Skeletal muscle tissue (tissue), 4 donors: ENCODE data around the gene CIZ1. TPM values are rescaled to one million over a fixed set of nuclear protein-coding genes. Genes with fewer than 3 reads are reported as not detected.

Experiments used
- H3K27ac ChIP-seq: one replicate; pipeline ENCODE4 v1.7.0; 2013; ENCODE audit warnings: mild to moderate bottlenecking, low read depth, low read length, inconsistent platforms
- H3K27me3 ChIP-seq, 3 donors: one replicate each; pipeline ENCODE4 v1.7.0; 2013; ENCODE audit warnings: low read length in 3 of 3; ENCODE audit not compliant: control insufficient read depth in 3 of 3, insufficient read depth in 3 of 3
- H3K36me3 ChIP-seq, 3 donors: one replicate each; pipeline ENCODE4 v1.7.0; 2013; ENCODE audit warnings: low read length in 3 of 3; ENCODE audit not compliant: control insufficient read depth in 3 of 3, insufficient read depth in 3 of 3
- H3K4me1 ChIP-seq, 3 donors: one replicate each; pipeline ENCODE4 v1.7.0; 2013; ENCODE audit warnings: low read length in 3 of 3, mild to moderate bottlenecking in 3 of 3; ENCODE audit not compliant: control insufficient read depth in 3 of 3, insufficient read depth in 3 of 3
- H3K4me3 ChIP-seq, 3 donors: one replicate each; pipeline ENCODE4 v1.7.0; 2013; ENCODE audit warnings: low read length in 3 of 3
- H3K9ac ChIP-seq, 3 donors: one replicate each; pipeline ENCODE4 v1.7.0; 2013; ENCODE audit warnings: low read length in 3 of 3, mild to moderate bottlenecking in 3 of 3, moderate library complexity in 2 of 3, low read depth in 1 of 3
- H3K9me3 ChIP-seq, 3 donors: one replicate each; pipeline ENCODE4 v1.7.0; 2013; ENCODE audit warnings: low read length in 3 of 3; ENCODE audit not compliant: control insufficient read depth in 3 of 3
- total RNA-seq: library from RNA; depleted of rRNA; stranded (reverse); fragments of >200 nt; gene quantifications from one replicate; pipeline ENCODE4 v1.2.3, GENCODE V29; 2014
- donor health status: Osteomylitis.

The CIZ1 gene
- total RNA-seq, 1 donor from 2014 or later, result 12.0 TPM

DNA sequence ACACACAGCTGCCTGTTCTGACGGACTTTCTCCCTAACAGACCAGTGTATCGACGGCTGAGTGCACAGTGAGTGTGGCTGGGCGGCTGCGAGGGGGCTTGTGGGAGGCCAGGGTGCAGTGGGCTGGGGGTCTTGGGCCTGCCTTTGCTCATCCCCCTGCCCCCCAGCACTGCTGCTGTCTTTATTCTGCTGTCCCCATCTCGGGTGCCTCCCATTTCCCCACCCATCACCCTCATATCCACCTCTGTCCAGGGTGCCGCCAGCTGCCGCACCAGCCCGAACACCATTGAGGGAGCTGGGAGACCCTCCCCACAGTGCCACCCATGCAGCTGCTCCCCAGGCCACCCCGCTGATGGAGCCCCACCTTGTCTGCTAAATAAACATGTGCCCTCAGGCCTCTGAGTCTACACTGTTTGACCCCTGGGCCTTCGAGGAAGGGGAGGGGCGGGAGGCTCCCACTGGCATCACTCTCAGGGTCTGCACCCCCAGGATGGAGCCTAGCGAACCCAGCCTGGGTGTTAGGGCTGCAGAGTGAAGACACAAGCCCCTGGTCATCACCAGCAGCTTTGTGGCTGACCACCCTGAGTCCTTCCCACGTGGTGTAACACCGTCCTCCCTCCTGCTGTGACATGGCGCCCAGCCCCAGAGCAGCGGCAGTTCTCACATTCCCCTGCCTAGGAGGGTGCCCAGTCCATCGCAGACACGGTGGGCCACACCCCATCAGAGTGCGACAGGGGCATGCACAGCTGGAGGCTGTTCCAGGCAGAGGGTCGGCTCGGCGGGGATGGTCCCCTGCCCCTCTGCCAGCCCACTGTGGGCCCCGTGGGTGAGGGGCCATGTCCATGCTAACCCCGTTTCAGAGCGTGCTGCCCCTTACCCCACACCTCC lies 38.1 kb downstream of the CIZ1 start:
- H3K27me3 ChIP-seq, result no peaks in the 10 kb centered on the region
- no peak overlapping the region for H3K4me3 ChIP-seq
- no peak overlapping the region for H3K27ac ChIP-seq
- H3K36me3 ChIP-seq, result no peaks in the 10 kb centered on the region
- no peak overlapping the region for H3K9ac ChIP-seq
- H3K4me1 ChIP-seq, result peaks cover 11 to 12% (median 12%) of the 10 kb centered on the region in 3 donors
- H3K9me3 ChIP-seq, result no peaks in the 10 kb centered on the region

DNA sequence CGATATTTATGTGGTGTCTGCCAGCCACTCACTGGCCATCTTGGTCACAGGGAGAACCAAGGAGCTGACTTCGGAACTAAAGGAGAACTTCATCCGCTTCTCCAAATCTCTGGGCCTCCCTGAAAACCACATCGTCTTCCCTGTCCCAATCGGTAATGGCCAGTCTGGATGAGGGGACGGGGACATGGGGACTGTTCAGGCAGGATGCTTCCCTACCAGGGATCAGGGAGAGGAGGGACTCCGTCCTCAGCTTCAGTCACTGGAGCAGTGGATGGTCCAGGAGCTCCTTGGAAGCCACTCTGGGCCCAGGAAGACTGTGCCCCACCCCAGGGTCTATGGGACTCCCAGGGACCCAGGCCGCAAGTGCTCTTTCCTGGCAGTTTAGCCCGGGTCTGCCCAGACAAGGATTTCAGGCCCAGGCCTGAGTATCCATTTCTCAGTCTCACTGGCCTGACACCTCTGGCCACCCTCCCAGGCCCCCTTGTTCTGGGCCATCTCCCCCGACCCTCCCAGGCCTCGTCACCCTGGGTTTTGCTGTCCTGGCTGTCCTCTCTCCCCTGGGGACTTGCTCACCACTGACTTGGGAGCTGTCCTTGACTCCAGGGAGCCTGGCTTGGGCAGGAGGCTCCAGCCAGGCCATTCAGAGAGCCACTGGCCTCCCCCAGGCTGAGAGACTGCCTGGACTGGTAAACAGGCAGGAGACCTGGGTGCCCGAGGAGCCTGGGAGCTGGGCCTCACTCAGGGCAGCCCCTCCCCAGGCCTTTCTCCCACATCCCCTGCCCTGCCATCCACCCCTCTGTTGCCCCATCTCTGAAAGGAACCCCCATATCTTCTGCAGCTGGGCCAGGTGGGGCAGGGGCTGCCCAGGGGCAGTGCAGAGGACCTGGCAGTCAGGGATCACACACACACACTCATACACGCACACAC lies 39.0 kb downstream of the CIZ1 start:
- H3K36me3 ChIP-seq, result no peaks in the 10 kb centered on the region
- no peak overlapping the region for H3K4me3 ChIP-seq
- H3K9ac ChIP-seq, result no peak overlapping the region
- H3K27me3 ChIP-seq, result no peaks in the 10 kb centered on the region
- no peak overlapping the region for H3K27ac ChIP-seq
- H3K9me3 ChIP-seq, result no peaks in the 10 kb centered on the region
- H3K4me1 ChIP-seq, result peaks cover 11 to 12% (median 12%) of the 10 kb centered on the region in 3 donors

DNA sequence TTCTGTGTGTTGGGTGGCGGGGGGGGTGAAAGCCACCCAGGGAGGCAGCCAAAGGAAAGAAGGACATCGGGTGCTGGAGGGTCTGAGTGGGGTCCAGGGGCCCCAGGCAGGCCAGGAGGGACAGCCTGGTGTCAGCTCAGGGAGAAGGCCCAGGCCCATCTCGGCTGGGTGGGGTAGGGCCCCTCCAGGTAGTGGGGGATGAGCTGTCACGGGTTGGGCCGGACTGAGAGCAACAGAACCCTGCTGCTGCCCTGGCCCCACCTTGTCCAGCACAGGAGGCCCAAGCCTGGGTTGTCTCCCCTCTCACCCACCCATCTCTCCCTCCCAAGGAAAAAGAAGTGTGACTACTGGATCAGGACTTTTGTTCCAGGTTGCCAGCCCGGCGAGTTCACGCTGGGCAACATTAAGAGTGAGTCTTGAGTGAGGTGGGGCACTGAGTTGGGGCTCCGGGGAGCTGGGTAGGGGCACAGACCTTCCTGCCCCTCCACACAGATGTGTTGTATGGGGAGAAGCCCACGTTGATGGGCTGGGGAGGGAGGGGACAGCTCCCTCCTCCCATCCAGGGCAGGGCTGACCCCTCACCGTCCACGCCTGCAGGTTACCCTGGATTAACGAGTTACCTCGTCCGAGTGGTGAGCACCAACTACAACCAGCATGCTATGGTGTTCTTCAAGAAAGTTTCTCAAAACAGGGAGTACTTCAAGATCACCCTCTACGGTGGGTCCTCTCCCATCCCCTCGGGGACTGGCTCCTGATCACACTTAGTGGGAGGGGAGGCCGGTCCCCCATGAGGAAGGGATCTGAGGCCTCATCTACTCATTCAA lies 39.9 kb downstream of the CIZ1 start:
- Histone ChIP-seq H3K4me1 (peaks cover 11 to 12% (median 12%) of the 10 kb centered on the region in 3 donors), H3K4me3 (no peak overlapping the region), H3K27ac (no peak overlapping the region), H3K27me3 (no peaks in the 10 kb centered on the region), H3K36me3 (no peaks in the 10 kb centered on the region), H3K9me3 (no peaks in the 10 kb centered on the region), H3K9ac (no peak overlapping the region)

DNA sequence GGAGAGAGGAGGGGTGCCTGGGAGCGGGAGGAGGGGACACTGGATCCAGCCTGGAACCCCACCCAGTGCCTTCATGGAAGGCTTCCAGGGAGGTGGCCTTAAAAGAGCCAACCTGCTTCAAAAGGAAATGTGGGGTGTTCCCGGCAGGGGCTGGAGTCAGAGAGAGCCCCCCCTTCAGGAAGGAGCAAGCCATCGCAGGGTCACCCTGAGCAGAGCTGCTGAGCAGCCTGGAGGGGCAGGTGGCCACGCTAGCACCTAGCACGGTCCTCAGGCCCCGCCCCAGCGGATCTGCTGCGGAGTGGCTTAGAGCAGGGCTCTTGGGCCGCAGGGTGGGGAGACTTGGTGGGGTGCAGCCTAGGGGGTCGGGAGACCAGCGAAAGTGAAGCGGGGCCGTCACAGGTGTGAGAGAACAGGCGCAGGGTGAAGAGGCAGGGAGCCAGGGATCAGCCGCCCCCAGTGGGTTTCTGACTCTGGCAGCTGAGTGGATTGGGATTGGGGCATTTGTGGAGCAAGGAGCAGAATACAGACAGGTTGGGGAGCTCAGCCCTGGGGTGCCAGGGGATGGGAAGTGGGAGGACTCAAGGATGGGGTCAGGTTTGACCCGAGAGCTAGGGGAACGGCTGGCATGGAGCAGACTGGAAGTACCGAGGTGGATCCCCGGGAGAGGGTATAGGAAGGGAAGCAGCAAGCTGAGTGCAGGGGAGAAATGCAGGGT lies 40.6 kb downstream of the CIZ1 start:
- Histone ChIP-seq H3K27me3 (no peaks in the 10 kb centered on the region), H3K9ac (no peak overlapping the region), H3K4me3 (no peak overlapping the region), H3K4me1 (peaks cover 11 to 12% (median 12%) of the 10 kb centered on the region in 3 donors), H3K9me3 (no peaks in the 10 kb centered on the region), H3K27ac (no peak overlapping the region), H3K36me3 (no peaks in the 10 kb centered on the region)

DNA sequence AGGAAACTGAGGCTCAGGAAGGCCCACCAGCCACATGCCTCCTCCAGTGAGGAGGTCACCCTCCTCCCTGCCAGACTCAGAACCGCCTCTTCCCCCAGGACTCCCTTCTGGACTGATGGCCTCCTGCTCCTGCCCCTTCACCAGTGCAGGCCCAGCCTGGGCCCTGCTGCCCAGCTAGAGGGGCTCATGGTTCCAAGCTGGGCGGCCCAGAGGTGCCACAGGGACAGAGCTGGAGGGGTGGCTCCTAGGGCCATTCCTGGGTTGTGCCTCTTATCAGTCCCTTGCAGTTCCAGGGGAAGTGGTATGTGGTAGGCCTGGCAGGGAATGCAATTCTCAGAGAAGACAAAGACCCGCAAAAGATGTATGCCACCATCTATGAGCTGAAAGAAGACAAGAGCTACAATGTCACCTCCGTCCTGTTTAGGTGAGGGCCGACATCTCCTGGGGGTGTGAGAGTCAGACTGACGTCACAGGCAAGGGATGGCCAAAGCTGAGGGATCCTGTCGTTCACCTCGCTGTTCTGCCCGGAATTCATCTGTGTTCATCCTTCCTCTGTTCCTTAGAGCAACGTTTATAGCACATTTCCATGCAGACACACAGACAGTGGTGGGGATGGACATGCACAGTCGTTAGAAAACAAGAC lies 41.3 kb downstream of the CIZ1 start:
- Histone ChIP-seq H3K27me3 (no peaks in the 10 kb centered on the region), H3K4me3 (no peak overlapping the region), H3K9me3 (no peaks in the 10 kb centered on the region), H3K9ac (no peak overlapping the region), H3K36me3 (no peaks in the 10 kb centered on the region), H3K27ac (no peak overlapping the region), H3K4me1 (peaks cover 11 to 12% (median 12%) of the 10 kb centered on the region in 3 donors)

DNA sequence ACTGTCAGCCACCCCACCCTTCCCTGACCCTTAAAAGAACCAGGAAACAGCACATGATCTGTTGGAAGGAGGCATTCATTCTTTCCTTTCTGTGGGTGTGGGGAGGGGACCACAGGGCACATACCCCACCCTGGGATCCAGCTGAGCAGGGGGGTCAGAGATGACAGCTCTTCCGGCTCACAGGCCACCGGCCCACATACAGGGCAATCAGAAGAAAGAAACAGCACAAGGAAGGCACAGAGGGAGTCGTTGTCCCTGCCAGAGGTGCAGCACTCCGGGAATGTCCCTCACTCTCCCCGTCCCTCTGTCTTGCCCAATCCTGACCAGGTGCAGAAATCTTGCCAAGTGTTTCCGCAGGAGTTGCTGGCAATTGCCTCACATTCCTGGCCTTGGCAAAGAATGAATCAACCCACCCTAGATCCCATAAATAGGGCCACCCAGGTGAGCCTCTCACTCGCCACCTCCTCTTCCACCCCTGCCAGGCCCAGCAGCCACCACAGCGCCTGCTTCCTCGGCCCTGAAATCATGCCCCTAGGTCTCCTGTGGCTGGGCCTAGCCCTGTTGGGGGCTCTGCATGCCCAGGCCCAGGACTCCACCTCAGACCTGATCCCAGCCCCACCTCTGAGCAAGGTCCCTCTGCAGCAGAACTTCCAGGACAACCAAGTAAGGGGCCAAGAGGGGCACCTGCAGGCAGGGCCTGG lies 42.2 kb downstream of the CIZ1 start, which contains the start of gene LCN2:
Gene LCN2, plus strand, starts transcription at position 453 of the 701 bp plus-strand sequence. Its CDS starts 73 bp downstream, at position 526.
- Histone ChIP-seq H3K9ac (no peak within 1 kb of the TSS), H3K4me3 (no peak within 1 kb of the TSS), H3K4me1 (peaks cover 11 to 12% (median 12%) of the 10 kb centered on the region in 3 donors), H3K9me3 (no peaks in the 10 kb centered on the region), H3K27me3 (no peaks in the 10 kb centered on the region), H3K27ac (no peak within 1 kb of the TSS), H3K36me3 (no peaks in the 10 kb centered on the region)

DNA sequence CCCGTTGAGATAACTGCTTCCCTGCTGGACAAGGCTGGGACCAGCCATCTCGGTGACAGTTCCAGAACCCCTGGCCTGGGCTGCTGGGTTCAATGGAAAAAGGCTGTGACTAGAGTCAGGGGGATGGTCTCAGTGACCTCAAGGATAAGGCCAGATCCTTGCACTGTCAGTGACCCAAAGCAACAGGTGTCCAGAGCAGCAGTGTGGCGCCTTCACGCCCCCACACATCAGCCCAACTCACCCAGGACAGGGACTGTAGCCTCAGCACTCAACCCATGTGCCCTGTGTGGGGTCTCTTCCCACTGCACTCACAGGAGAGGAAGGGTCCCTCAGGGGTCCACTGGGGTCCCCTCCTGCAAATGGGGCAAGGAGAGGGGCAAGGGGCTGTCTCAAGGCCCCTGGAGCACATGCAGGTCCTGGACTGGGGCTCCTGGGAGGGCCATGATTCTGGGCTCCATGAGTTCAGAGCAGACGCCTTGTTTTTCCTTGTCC lies 42.8 kb downstream of the CIZ1 start:
- H3K27me3 ChIP-seq, result no peaks in the 10 kb centered on the region
- H3K27ac ChIP-seq, result no peak overlapping the region
- H3K9ac ChIP-seq, result no peak overlapping the region
- H3K9me3 ChIP-seq, result no peaks in the 10 kb centered on the region
- peaks cover 12 to 14% (median 12%) of the 10 kb centered on the region in 3 donors for H3K4me1 ChIP-seq
- H3K36me3 ChIP-seq, result no peaks in the 10 kb centered on the region
- no peak overlapping the region for H3K4me3 ChIP-seq

DNA sequence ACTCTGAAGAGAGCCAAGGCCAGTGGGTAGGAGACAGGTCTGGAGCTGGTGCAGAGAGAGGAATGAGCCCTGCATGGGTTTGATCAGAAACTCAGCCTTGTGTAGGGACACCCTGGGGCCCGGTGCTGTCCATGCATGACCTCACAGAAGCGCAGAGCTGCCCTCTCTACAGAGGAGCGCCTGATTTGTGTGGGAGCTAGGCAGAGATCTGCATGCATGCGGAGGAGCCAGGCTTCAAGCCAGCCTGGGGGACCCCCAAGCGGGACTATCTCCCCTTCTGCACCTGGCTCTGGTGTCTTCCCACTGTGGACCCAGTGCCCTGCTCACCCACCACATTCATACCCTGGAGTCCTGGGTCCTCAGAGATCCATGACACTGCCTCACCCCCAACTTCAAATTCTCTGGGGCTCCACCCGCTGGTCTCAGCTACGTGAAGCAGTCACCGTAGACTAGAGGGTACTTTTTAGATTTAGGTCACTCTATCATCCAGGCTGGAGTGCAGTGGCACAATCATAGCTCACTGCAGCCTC lies 44.7 kb downstream of the CIZ1 start:
- Histone ChIP-seq H3K4me1 (peaks cover 12 to 14% (median 12%) of the 10 kb centered on the region in 3 donors), H3K4me3 (no peak overlapping the region), H3K27me3 (no peaks in the 10 kb centered on the region), H3K36me3 (no peaks in the 10 kb centered on the region), H3K9ac (no peak overlapping the region), H3K27ac (no peak overlapping the region), H3K9me3 (no peaks in the 10 kb centered on the region)
